Peyer's patch (tissue), 4 donors: ENCODE data around the gene ALDH9A1. TPM values are rescaled to one million over a fixed set of nuclear protein-coding genes. Genes with fewer than 3 reads are reported as not detected.
A peak's percentile ranks its signal among the peaks of the same experiment; 100 is the strongest.

ENCODE experiments used
- DNase-seq, 3 donors: peaks; one replicate each; pipeline ENCODE4 v3.0.0-alpha.2; 2017 to 2019
- H3K27ac ChIP-seq, 4 donors: fragments of 200-600 bp; sonication (generic); one replicate each; pipeline ENCODE4 v1.5.1; 2016 to 2019
- H3K27me3 ChIP-seq, 2 donors: fragments of 200-600 bp; sonication (generic); one replicate each; pipeline ENCODE4 v1.5.1; 2019
- H3K36me3 ChIP-seq, 3 donors: fragments of 200-600 bp; sonication (generic); one replicate each; pipeline ENCODE4 v1.5.1; 2016 to 2019
- H3K4me1 ChIP-seq, 4 donors: fragments of 200-600 bp; sonication (generic); one replicate each; pipeline ENCODE4 v1.5.1; 2016 to 2019
- H3K4me3 ChIP-seq, 4 donors: fragments of 200-600 bp; sonication (generic); 1 replicate in 3 of 4; 2 replicates in 1 of 4; pipeline ENCODE4 v1.5.1; 2016 to 2019; ENCODE audit warnings: mild to moderate bottlenecking in 1 of 4
- H3K9me3 ChIP-seq, 4 donors: fragments of 200-600 bp; sonication (generic); one replicate each; pipeline ENCODE4 v1.5.1; 2016 to 2019; ENCODE audit warnings: mild to moderate bottlenecking in 1 of 4
- CTCF ChIP-seq, 6 experiments: fragments of 450-650 bp in 4 of 6; fragments of 200-600 bp in 2 of 6; sonication (generic) in 1 of 6; IDR thresholded peaks; one replicate each; pipeline ENCODE4 v1.5.1; 2017 to 2019; ENCODE audit warnings: antibody characterized with exemption in 6 of 6, mild to moderate bottlenecking in 3 of 6, moderate library complexity in 1 of 6
- POLR2A ChIP-seq, 2 donors: fragments of 450-650 bp; IDR thresholded peaks; one replicate each; pipeline ENCODE4 v1.5.1; 2017; ENCODE audit warnings: antibody characterized with exemption in 2 of 2, mild to moderate bottlenecking in 2 of 2, moderate library complexity in 2 of 2
- total RNA-seq, 4 donors: library from RNA; depleted of rRNA; stranded (reverse); fragments of >200 nt; gene quantifications; one replicate each; pipeline ENCODE4 v1.1.0, GENCODE V29; 2016

The ALDH9A1 gene
- total RNA-seq, 4 donors from 2014 or later: 54.5 to 104 (median 74.0) TPM

GRCh38 chr1:165697491-165697880, 876 bp downstream of the ALDH9A1 start:
- Histone ChIP-seq H3K36me3 (peaks cover 0 to 8% (median 0%) of the 10 kb centered on the region in 3 donors), H3K4me3 (peak overlapping the region; percentile 62 to 88 (median 78)), H3K27me3 (no peaks in the 10 kb centered on the region), H3K27ac (peak overlapping the region; percentile 93 to 97 (median 96)), H3K9me3 (no peaks in the 10 kb centered on the region), H3K4me1 (peaks cover 0 to 17% (median 10%) of the 10 kb centered on the region in 4 donors)
- DNase-seq: no peak
- no peak for TF ChIP-seq CTCF (IDR thresholded peaks at IDR 0.05)
- TF ChIP-seq POLR2A (IDR thresholded peaks at IDR 0.05): no peak

GRCh38 chr1:165696625-165697100, 1.7 kb downstream of the ALDH9A1 start:
- H3K27me3 ChIP-seq: no peaks in the 10 kb centered on the region
- peak overlapping the region in 1 of 4 donors; percentile 8 for H3K27ac ChIP-seq
- no peak for DNase-seq
- H3K9me3 ChIP-seq: no peaks in the 10 kb centered on the region
- no peak for TF ChIP-seq POLR2A (IDR thresholded peaks at IDR 0.05)
- H3K36me3 ChIP-seq: peaks cover 0 to 8% (median 0%) of the 10 kb centered on the region in 3 donors
- peaks cover 0 to 17% (median 10%) of the 10 kb centered on the region in 4 donors for H3K4me1 ChIP-seq
- H3K4me3 ChIP-seq: peak overlapping the region in 1 of 4 donors; percentile 72

GRCh38 chr1:165695031-165695430, 3.3 kb downstream of the ALDH9A1 start:
- no peak for TF ChIP-seq CTCF (IDR thresholded peaks at IDR 0.05)
- TF ChIP-seq POLR2A (IDR thresholded peaks at IDR 0.05): no peak
- DNase-seq: no peak
- peaks cover 0 to 16% (median 0%) of the 10 kb centered on the region in 3 donors for H3K36me3 ChIP-seq
- H3K9me3 ChIP-seq: no peaks in the 10 kb centered on the region
- no peaks in the 10 kb centered on the region for H3K27me3 ChIP-seq
- H3K4me3 ChIP-seq: no peak overlapping the region
- no peak overlapping the region for H3K27ac ChIP-seq
- H3K4me1 ChIP-seq: peaks cover 0 to 17% (median 10%) of the 10 kb centered on the region in 4 donors

GRCh38 chr1:165688046-165688445, 10.3 kb downstream of the ALDH9A1 start:
- peaks cover 0 to 20% (median 0%) of the 10 kb centered on the region in 3 donors for H3K36me3 ChIP-seq
- no peaks in the 10 kb centered on the region for H3K27me3 ChIP-seq
- H3K4me1 ChIP-seq: no peaks in the 10 kb centered on the region
- H3K27ac ChIP-seq: no peak overlapping the region
- no peak overlapping the region for H3K4me3 ChIP-seq
- DNase-seq: no peak
- TF ChIP-seq POLR2A (IDR thresholded peaks at IDR 0.05) (no peak), CTCF (IDR thresholded peaks at IDR 0.05) (no peak)
- no peaks in the 10 kb centered on the region for H3K9me3 ChIP-seq

- Histone ChIP-seq H3K36me3 (peaks cover 0 to 31% (median 0%) of the 10 kb centered on the region in 3 donors), H3K27ac (no peak overlapping the region), H3K4me1 (no peaks in the 10 kb centered on the region), H3K4me3 (no peak overlapping the region), H3K9me3 (no peaks in the 10 kb centered on the region), H3K27me3 (no peaks in the 10 kb centered on the region)
- no peak for DNase-seq
- TF ChIP-seq CTCF (IDR thresholded peaks at IDR 0.05): no peak
- TF ChIP-seq POLR2A (IDR thresholded peaks at IDR 0.05): no peak
These were observed 11.4 kb downstream of the ALDH9A1 start for GRCh38 chr1:165686971-165687433.

GRCh38 chr1:165686121-165686970, 12.0 kb downstream of the ALDH9A1 start:
- no peaks in the 10 kb centered on the region for H3K9me3 ChIP-seq
- no peaks in the 10 kb centered on the region for H3K27me3 ChIP-seq
- H3K4me3 ChIP-seq: no peak overlapping the region
- no peak for TF ChIP-seq CTCF (IDR thresholded peaks at IDR 0.05)
- TF ChIP-seq POLR2A (IDR thresholded peaks at IDR 0.05): no peak
- DNase-seq: peak in 1 of 3 donors; percentile 53
- peaks cover 0 to 37% (median 0%) of the 10 kb centered on the region in 3 donors for H3K36me3 ChIP-seq
- no peak overlapping the region for H3K27ac ChIP-seq
- no peaks in the 10 kb centered on the region for H3K4me1 ChIP-seq
